Measurements from ENCODE around the gene SLC35C1.

DNA sequence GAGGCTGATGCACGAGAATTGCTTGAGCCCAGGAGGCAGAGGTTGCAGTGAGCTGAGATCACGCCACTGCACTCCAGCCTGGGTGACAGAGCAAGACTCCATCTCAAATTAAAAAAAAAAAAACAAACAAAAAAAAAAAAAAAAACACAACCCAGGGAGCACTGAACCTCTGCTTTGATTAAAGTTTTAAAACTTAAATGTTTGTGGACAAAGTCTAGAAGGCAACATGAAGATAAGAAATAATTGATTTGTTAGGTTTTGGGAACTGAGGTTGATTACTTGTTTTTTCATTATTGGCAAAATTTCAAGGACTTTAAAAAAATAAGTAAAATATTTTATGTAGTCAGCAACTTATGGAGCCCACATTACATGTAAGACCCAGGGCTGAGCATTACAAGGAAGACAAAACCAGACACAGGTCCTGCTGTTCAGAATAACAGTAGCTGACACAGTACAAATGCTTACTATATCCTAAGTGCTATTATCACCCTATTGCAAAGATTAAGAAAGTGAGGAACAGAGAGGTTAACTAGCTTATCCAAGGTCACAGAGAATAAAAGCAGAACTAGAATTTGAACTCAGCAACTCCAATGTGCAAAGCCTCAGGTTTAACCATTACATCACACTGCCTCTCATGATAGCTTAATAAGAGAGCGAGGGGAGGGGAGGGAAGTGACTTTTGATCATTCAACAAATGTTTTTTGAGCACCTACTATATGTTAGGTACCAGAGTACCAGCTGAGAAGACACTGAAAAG lies 40.1 kb downstream of the SLC35C1 start:
- TF ChIP-seq POLR2A (IDR thresholded peaks at IDR 0.05) (no peak), EP300 (IDR thresholded peaks at IDR 0.05) (no peak)
- TF ChIP-seq, protein P1, sequence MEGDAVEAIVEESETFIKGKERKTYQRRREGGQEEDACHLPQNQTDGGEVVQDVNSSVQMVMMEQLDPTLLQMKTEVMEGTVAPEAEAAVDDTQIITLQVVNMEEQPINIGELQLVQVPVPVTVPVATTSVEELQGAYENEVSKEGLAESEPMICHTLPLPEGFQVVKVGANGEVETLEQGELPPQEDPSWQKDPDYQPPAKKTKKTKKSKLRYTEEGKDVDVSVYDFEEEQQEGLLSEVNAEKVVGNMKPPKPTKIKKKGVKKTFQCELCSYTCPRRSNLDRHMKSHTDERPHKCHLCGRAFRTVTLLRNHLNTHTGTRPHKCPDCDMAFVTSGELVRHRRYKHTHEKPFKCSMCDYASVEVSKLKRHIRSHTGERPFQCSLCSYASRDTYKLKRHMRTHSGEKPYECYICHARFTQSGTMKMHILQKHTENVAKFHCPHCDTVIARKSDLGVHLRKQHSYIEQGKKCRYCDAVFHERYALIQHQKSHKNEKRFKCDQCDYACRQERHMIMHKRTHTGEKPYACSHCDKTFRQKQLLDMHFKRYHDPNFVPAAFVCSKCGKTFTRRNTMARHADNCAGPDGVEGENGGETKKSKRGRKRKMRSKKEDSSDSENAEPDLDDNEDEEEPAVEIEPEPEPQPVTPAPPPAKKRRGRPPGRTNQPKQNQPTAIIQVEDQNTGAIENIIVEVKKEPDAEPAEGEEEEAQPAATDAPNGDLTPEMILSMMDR (IDR thresholded peaks at IDR 0.05) = no peak
